ENCODE results near the gene ACTL8. TPM values are rescaled to one million over a fixed set of nuclear protein-coding genes. Genes with fewer than 3 reads are reported as not detected.
A peak's percentile ranks its signal among the peaks of the same experiment; 100 is the strongest.

Gene ACTL8
- total RNA-seq, 1 donor = not detected

DNA sequence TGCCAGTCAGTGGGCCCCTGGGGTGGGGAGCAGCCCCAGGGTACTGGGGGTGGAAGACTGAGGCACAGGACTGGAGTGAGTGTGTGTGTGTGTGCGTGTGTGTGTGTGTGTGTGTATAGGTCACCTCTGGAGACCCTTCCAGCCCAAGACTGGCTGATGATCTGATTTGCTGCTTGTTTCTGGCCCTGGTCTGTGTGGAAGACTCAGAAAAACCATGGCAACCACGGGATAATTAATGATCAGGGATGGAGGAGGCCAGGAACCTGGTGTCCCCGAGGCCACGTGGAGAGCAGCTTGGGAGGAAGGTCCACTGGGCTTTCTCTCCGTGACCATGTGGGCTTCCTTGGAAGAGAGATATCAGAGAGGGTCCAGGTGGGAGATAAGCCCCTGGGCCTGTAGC is 4.8 kb upstream of the ACTL8 start:
- no peak for TF ChIP-seq CTCF (IDR thresholded peaks at IDR 0.05; ENCODE audit: insufficient read depth, low read depth, low read length)
- H3K4me3 ChIP-seq (ENCODE audit: low read depth, low read length) = no peak overlapping the region
- DNase-seq (ENCODE audit: low read depth) = no peak

GRCh38 chr1:17752356-17752755 is 2.8 kb upstream of the ACTL8 start:
- DNase-seq (ENCODE audit: low read depth) = no peak
- TF ChIP-seq CTCF (IDR thresholded peaks at IDR 0.05; ENCODE audit: insufficient read depth, low read depth, low read length) = no peak
- no peak overlapping the region for H3K4me3 ChIP-seq (ENCODE audit: low read depth, low read length)

- H3K4me3 ChIP-seq (ENCODE audit: low read depth, low read length) = no peak overlapping the region
- no peak for TF ChIP-seq CTCF (IDR thresholded peaks at IDR 0.05; ENCODE audit: insufficient read depth, low read depth, low read length)
- DNase-seq (ENCODE audit: low read depth) = no peak
These were observed 2.3 kb downstream of the ACTL8 start for GRCh38 chr1:17757426-17757825.

DNA sequence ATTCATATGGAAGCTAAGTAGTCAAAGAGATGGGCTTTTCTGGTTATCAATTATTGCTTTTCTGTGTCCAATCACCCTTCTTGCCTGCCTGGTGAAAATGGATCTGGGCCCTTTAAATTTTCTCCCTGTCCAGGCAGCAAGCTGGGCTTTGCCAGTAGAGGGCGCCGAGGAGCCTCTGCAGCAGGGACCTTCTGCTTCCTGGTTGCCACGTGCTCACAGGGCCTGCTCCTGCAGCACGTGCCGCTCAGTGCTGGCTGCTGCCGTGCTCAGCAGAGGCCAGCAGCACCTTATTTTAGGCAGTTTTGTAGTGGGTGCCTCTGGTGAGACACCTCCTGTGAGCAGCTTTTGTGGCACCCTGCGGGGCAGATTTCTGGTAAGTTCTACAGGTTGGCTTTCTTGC is 4.0 kb downstream of the ACTL8 start:
- DNase-seq (ENCODE audit: low read depth) = no peak
- peak; percentile 5 for TF ChIP-seq CTCF (IDR thresholded peaks at IDR 0.05; ENCODE audit: insufficient read depth, low read depth, low read length)
- H3K4me3 ChIP-seq (ENCODE audit: low read depth, low read length) = no peak overlapping the region

- no peak for DNase-seq (ENCODE audit: low read depth)
- no peak overlapping the region for H3K4me3 ChIP-seq (ENCODE audit: low read depth, low read length)
- TF ChIP-seq CTCF (IDR thresholded peaks at IDR 0.05; ENCODE audit: insufficient read depth, low read depth, low read length) = no peak
These were observed 7.2 kb downstream of the ACTL8 start for GRCh38 chr1:17762313-17762712.

DNA sequence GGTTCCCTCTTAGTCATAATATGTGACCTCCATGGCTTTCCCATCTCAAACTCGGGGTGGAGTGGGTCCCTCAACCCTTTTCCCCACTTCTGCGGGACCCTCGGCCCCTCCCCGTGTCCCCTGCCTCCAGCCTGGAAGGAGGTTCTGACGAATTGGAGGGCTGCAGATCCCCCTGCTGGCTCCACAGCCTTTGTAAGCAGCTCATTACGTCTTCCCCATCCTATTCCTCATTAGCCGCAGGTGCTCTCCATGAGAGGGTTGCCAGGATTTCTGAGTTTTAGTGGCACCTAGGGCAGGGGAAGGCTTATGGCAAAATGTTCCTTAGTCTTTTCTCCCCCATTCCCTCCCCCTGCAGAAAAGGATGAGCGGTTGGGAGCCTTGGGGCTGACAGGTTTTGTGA is 8.3 kb downstream of the ACTL8 start:
- no peak for TF ChIP-seq CTCF (IDR thresholded peaks at IDR 0.05; ENCODE audit: insufficient read depth, low read depth, low read length)
- no peak overlapping the region for H3K4me3 ChIP-seq (ENCODE audit: low read depth, low read length)
- no peak for DNase-seq (ENCODE audit: low read depth)

DNA sequence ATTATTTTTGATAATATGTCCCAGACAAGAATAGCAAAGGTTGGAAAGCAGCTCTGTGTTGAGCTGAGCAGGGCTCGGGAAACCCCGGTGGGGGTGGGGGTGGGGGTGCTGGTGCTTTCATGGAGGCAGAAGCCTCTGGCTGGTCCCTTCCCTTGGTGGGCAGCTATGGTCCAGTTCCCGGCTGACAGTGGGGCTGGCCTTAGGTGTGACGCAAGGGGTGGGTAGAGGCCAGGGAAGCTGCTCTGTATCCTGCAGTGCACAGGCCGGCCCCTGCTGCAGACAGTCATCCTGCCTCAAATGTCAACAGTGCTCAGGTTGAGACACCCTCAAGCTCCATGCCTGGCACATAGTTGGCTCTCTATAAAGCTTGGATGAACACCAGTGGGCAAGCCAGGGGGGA is 8.9 kb downstream of the ACTL8 start:
- H3K4me3 ChIP-seq (ENCODE audit: low read depth, low read length) = no peak overlapping the region
- peak; percentile 2 for DNase-seq (ENCODE audit: low read depth)
- no peak for TF ChIP-seq CTCF (IDR thresholded peaks at IDR 0.05; ENCODE audit: insufficient read depth, low read depth, low read length)

Measured in fibroblast of villous mesenchyme (primary cell).